ENCODE results near the gene GPAT3.

The GPAT3 gene

DNA sequence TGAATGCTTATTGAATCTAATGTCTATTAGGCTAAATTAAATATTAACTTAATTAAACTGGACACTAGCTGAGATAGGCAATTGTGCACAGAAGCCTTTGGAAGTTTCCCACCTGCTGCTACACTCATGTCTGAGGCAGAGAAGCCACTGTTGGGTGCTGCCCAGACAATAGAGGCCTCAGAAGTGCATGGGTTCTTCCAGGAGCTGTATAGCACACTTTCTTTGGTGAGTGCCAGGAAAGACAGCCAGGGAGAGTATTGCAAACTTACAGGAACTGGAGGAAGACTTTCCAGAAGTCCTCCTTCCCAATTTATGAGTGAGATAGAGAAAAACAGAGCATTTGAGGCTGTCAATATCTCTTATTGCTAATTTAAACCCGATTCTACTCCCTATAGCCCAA lies 89.9 kb downstream of the GPAT3 start:
- peaks cover 12% of the 10 kb centered on the region for H3K27me3 Mint-ChIP-seq (ENCODE audit: low read depth)
- H3K4me1 Mint-ChIP-seq (ENCODE audit: low read depth) = no peaks in the 10 kb centered on the region
- H3K4me3 Mint-ChIP-seq = no peak overlapping the region
- peaks cover 21% of the 10 kb centered on the region for H3K9me3 Mint-ChIP-seq
- no peak overlapping the region for H3K27ac Mint-ChIP-seq
- no peak for DNase-seq (ENCODE audit: low spot score)
- H3K36me3 Mint-ChIP-seq (ENCODE audit: low read depth) = no peaks in the 10 kb centered on the region

DNA sequence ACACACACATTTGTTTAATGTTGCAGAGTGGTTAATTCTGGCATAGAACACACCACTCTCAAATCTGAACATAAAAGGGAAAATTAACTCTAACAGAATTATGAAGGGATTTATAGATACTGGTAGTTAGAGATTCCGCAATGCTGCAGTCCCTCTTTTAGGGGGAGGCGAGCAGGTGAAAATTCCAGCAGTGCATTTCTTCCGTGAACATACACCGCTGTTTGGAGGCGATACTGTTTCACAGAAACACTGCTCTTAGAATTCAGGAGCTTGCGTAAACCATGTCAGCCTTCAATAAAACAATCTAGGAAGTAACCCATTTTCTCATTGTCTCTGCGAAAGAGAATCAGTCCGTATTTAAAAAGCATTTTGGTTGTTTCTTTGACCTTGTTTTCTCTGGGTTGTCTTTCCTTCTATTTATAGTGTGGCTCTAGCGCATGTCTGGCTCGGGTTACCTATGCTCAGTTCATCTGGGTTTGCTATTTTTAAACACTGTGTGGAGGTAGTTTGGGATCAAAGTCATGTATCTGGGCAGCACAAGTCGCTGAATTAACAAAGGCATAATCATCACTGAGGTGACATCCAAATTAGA lies 90.4 kb downstream of the GPAT3 start:
- Mint-ChIP-seq H3K4me1 (ENCODE audit: low read depth) (no peaks in the 10 kb centered on the region), H3K27ac (no peak overlapping the region)

DNA sequence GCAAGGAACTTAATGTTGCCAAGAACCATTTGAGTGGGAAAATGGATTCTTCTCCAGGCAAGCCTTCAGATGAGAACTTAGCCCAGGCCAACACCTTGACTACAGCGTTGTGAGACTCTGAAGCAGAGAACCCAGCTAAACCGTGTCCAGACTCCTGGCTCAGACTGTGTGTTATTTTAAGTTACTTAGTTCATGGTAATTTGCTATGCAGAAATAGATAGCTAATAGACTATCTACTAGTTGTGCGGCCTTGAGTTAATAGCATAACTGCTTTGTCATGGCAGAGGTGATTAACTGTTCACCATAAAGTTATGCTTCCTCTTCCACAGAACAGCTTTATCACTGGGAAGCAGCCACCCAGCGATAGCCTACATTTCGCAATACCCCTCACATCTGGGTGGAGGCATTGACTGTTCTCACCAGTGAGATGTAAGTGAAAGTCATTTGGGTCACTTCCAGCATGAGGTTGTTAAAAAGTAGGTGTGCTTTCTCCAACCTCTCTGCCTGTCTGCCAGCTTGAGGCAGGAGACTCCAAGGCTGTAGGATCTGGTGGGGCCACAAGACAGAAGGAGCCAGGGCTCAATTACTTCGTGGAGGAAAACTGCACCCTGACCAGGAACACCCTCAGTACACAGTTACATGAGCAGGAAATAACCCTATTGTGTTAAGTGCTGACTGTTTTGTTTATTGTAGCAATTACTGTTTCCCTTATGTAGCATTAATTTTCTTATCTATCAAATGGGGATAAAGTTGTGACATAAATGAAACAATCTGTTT lies 94.2 kb downstream of the GPAT3 start:
- no peak for DNase-seq (ENCODE audit: low spot score)
- no peaks in the 10 kb centered on the region for H3K9me3 Mint-ChIP-seq
- H3K4me3 Mint-ChIP-seq = no peak overlapping the region
- no peaks in the 10 kb centered on the region for H3K4me1 Mint-ChIP-seq (ENCODE audit: low read depth)
- H3K27me3 Mint-ChIP-seq (ENCODE audit: low read depth) = peaks cover 11% of the 10 kb centered on the region
- H3K27ac Mint-ChIP-seq = no peak overlapping the region
- H3K36me3 Mint-ChIP-seq (ENCODE audit: low read depth) = no peaks in the 10 kb centered on the region

More for the DNA sequence above, 90.4 kb downstream of the GPAT3 start:
- no peaks in the 10 kb centered on the region for H3K36me3 Mint-ChIP-seq (ENCODE audit: low read depth)
- peaks cover 17% of the 10 kb centered on the region for H3K9me3 Mint-ChIP-seq
- peaks cover 12% of the 10 kb centered on the region for H3K27me3 Mint-ChIP-seq (ENCODE audit: low read depth)
- no peak overlapping the region for H3K4me3 Mint-ChIP-seq
- DNase-seq (ENCODE audit: low spot score) = no peak

DNA sequence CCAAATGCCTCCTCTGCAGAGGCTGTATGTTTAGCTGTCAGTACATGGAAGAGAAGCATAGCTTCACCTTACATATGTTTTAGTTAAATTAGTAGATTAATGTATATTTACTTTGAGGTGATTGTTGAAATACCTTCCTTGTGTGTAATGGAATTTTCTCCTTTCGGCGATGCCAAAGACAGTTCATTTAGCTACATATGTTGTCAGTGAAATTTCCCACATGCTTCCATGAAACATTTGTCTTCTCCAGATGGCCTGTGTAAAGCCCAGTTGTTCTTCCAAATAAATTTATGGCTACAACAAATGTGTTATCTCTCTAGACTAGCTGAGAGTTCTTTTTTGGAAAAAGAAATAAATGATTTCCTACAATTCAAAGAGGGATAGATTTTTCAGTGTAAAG lies 95.2 kb downstream of the GPAT3 start:
- no peaks in the 10 kb centered on the region for H3K36me3 Mint-ChIP-seq (ENCODE audit: low read depth)
- no peak overlapping the region for H3K4me3 Mint-ChIP-seq
- H3K27me3 Mint-ChIP-seq (ENCODE audit: low read depth) = peaks cover 13% of the 10 kb centered on the region
- no peaks in the 10 kb centered on the region for H3K9me3 Mint-ChIP-seq
- DNase-seq (ENCODE audit: low spot score) = no peak
- H3K27ac Mint-ChIP-seq = no peak overlapping the region
- no peaks in the 10 kb centered on the region for H3K4me1 Mint-ChIP-seq (ENCODE audit: low read depth)

DNA sequence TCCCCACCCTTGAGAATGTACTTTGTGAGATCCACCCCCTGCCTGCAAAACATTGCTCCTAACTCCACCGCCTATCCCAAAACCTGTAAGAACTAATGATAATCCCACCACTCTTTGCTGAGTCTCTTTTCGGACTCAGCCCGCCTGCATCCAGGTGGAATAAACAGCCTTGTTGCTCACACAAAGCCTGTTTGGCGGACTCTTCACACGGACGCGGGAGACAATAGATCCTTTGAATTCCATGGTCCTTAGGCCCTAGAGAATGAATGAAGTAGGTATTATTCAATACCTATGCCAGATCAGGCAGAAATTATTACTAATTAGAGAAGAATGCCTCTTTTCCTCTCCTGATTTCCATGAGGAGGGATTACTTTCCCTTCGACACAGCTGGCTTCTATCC lies 101.0 kb downstream of the GPAT3 start:
- Mint-ChIP-seq H3K27ac (no peak overlapping the region), H3K27me3 (ENCODE audit: low read depth) (peaks cover 15% of the 10 kb centered on the region), H3K9me3 (no peaks in the 10 kb centered on the region), H3K4me1 (ENCODE audit: low read depth) (no peaks in the 10 kb centered on the region), H3K4me3 (no peak overlapping the region), H3K36me3 (ENCODE audit: low read depth) (no peaks in the 10 kb centered on the region)
- no peak for DNase-seq (ENCODE audit: low spot score)

DNA sequence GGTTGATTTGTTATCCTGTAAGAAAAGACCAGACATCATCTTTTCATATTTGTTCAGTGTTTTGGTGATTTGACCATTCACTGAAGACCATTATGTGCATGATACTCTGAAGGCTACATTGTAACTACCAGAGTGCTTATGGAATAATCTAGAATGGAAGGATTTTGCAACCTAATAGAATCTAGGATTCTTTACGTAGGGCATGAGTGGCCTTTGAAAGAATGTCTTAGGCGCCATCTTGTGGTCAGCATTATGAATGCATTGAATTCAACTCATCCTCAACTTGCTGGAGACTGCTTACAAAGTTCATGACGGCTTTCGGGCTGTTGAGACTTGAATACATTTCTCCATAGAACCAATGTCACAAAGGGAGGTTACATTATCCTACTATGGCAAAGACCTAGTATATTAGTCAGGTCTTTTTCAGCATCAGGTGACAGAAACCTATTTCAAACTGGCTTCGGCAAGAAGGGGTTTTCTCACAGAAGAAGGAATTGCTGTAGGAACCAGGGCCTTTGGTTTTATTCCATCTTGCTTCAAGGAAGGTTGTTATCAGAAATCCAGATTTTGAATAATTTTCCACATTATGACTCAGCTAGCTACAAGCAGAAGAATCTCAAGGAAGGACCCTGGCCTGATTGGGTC lies 104.1 kb downstream of the GPAT3 start:
- Mint-ChIP-seq H3K27me3 (ENCODE audit: low read depth) (peaks cover 15% of the 10 kb centered on the region), H3K9me3 (no peaks in the 10 kb centered on the region), H3K36me3 (ENCODE audit: low read depth) (no peaks in the 10 kb centered on the region), H3K4me1 (ENCODE audit: low read depth) (peaks cover 2% of the 10 kb centered on the region), H3K4me3 (no peak overlapping the region), H3K27ac (no peak overlapping the region)
- peak; percentile 32 for DNase-seq (ENCODE audit: low spot score)

DNA sequence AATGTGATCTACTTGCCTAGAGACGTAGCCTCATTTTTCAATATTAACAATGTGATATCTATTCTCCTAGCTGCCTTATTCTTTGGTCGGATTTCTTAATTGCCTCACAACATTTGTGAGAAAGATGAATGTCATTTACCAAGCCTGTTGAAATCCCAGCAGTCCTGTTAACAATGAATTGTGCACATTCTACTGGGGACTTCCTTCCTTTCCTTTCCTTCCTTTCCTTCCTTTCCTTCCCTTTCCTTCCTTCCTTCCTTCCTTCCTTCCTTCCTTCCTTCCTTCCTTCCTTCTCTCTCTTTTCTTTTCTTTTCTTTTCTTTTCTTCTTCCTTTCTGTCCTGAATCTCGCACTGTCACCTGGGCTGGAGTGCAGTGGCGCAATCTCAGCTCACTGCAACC lies 107.1 kb downstream of the GPAT3 start:
- Mint-ChIP-seq H3K9me3 (no peaks in the 10 kb centered on the region), H3K27me3 (ENCODE audit: low read depth) (peaks cover 11% of the 10 kb centered on the region), H3K27ac (no peak overlapping the region), H3K36me3 (ENCODE audit: low read depth) (no peaks in the 10 kb centered on the region), H3K4me1 (ENCODE audit: low read depth) (peaks cover 2% of the 10 kb centered on the region), H3K4me3 (no peak overlapping the region)
- DNase-seq (ENCODE audit: low spot score) = no peak

DNA sequence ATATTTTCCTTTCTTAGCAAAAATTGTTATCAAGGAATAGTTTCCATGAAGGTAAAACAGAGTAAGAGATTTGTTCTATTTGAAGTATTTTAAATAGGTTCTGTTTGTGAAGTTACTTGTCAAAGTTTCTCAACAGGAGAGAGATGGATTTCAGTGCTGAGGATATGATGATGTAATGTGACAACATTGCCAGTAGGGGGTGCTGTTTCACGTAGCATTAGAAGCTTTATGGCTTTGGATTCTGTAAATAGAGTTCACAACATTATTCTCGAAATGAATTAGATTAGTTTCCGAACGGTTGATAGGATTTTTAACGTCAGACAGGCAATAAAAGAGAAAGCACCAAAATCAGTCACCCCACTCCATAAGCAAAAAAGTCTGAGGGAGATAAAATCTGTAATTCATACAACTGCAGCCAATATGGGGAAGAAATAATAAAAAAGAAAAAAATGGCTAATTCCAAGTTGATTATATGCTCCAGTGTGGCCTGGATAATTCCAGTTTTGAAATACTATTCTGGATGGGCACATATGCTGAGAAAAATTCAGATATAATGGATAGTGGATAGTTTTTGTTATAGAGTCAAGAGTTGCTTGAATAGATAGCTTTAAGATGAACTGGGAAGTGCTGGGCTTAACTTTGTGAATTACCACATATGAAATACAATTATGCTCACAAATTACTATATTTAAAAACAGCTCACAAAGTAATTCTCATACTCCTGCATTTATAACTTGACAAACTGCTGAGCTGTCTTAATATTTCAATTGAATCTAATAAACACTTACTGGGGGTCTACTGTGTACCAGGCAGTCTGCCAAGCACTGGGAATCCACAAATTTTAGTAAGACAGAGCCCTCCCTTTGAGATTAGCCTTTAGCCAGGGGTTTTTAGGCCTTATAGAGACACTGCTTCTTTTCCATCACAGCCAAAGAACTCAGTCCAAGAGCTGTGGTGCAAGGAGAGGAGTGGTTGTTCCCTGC lies 109.1 kb downstream of the GPAT3 start:
- no peak overlapping the region for H3K4me3 Mint-ChIP-seq
- peaks cover 2% of the 10 kb centered on the region for H3K4me1 Mint-ChIP-seq (ENCODE audit: low read depth)
- DNase-seq (ENCODE audit: low spot score) = peak; percentile 31
- no peaks in the 10 kb centered on the region for H3K9me3 Mint-ChIP-seq
- H3K36me3 Mint-ChIP-seq (ENCODE audit: low read depth) = no peaks in the 10 kb centered on the region
- no peak overlapping the region for H3K27ac Mint-ChIP-seq
- H3K27me3 Mint-ChIP-seq (ENCODE audit: low read depth) = peaks cover 10% of the 10 kb centered on the region

DNA sequence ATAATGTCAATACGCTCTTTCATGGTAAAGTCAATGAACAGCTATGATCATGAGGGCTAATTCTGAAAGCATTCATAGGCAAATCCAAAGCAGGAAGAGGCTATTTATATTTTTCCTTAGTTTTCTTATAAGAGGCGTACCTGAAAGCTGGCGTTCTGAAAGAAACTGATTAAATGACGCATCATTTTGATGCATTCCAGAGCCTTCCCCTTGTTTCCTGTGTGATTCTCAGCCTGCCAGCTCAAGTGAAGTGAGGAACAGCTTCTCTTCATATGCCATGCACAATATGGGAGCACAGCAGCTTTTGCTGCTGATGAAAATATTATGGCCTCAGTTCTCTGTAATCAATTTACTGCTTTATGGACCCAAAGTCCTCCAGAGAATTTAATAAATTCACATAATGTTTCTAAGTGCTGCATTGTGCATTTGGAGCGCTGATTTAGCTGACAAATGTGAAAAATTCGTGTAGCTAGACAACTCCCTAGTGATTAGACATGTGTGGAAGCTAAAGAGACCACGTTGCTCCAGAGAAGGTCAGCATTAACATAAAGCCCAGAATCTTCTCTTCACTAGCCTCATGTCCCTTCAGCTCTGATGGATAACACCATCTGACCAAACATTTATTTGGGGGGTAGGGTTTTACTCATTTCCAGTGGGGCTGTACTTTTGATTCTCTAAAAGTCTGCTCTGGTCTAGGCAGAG lies 110.8 kb downstream of the GPAT3 start:
- Mint-ChIP-seq H3K4me3 (no peak overlapping the region), H3K27ac (no peak overlapping the region), H3K9me3 (no peaks in the 10 kb centered on the region), H3K4me1 (ENCODE audit: low read depth) (peaks cover 2% of the 10 kb centered on the region), H3K27me3 (ENCODE audit: low read depth) (peaks cover 4% of the 10 kb centered on the region), H3K36me3 (ENCODE audit: low read depth) (no peaks in the 10 kb centered on the region)
- DNase-seq (ENCODE audit: low spot score) = no peak

DNA sequence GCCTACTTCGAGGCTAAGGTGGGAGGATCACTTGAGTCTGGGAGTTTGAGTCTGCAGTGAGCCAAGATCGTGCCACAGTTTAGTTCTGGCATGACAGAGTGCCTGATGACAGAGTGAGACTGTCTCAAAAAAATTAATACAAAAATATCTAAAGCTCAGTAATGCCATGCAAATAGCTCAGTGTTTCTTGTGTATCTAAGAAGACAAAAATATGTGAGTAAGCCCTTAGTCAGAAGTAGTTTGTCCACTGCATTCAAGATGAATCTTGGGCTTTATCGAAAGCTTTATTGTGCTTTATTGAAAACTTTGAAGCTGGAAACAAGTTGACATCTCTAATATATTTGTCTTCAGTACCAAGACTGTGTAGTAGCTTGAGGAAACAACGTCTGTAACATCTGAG lies 115.9 kb downstream of the GPAT3 start:
- H3K27ac Mint-ChIP-seq = no peak overlapping the region
- H3K4me3 Mint-ChIP-seq = no peak overlapping the region
- H3K36me3 Mint-ChIP-seq (ENCODE audit: low read depth) = no peaks in the 10 kb centered on the region
- no peaks in the 10 kb centered on the region for H3K27me3 Mint-ChIP-seq (ENCODE audit: low read depth)
- H3K4me1 Mint-ChIP-seq (ENCODE audit: low read depth) = no peaks in the 10 kb centered on the region
- H3K9me3 Mint-ChIP-seq = no peaks in the 10 kb centered on the region
- DNase-seq (ENCODE audit: low spot score) = no peak
